ENCODE data around the gene C11orf86. TPM values are rescaled to one million over a fixed set of nuclear protein-coding genes. Genes with fewer than 3 reads are reported as not detected.
A peak's percentile ranks its signal among the peaks of the same experiment; 100 is the strongest.

C11orf86 gene
- total RNA-seq, 1 experiment from 2014 or later: 0.68 TPM

DNA sequence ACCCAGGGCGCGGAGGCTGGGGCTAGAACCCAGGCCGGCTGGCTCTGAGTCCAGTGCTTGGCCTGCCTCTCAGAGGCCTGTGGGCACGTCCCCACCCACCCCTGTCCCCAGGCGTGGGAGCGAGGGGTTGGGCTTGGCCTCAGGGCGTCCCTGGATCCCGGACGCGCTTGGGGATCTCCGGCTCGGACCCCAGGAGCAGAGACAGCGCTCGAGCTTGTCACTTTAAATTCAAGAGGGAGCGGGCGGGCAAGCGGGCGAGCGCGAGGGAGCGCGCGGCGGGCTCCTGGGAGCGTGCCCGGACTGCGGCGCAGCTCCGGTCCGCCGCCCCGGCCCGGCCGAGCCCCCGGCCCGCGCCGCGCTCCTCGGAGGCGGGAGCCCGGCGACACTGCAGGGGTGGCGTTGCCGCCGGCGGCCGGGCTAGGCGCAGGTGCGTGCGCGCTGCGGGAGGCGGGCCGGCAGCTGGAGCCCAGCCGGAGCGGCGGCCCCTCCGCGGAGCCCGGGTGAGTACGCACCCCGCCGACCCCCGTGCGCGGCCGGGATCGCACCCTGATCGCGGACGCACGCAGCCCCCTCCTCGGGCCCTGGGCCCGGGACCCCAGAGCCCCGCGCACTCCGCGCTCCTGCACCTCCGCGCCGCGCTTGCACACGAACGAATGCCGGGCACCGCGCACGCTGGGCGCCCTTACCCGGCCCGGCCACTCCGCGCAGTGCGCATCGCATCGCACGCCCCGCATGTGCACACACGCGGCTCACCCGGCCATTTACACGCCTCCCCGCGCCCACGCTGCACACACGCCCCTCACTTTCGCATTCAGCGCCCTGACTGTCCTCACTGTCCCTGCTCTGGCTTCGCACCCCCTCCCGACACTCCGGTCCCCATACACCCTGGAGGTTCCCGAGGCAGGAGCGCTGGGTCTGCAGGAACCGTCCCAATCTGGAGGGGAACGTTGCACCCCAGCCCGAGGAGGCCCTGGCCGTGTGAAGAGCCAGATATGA is 48.2 kb downstream of the C11orf86 start, which contains the start of gene SYT12:
TSS of gene SYT12 (plus strand) at position 174 of the 996 bp plus-strand sequence. CDS start 7,011 bp downstream, outside the sequence.
- no peak within 1 kb of the TSS for H3K27ac Mint-ChIP-seq
- peak within 1 kb of the TSS; percentile 79 for H3K4me3 Mint-ChIP-seq

DNA sequence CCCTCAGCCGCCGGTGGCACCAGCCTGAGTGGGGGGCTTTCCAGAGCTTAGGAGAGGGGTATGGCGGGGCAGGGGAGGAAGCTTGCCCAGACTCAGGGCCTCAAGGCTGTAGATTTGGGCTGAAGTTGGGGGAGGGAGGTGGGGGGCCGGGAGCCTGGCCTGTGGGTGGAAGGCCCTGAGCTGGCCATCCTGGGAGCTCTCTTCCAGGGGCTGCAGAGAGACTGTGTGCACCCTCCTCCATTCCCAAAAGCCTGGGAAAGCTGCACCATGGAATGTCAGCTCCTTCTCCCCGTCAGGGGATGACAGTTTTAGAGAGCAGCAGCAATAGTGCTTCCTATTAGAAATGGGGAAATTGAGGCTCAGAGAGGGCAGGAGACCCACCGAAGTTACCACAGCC is 48.9 kb downstream of the C11orf86 start:
- H3K36me3 Mint-ChIP-seq: no peaks in the 10 kb centered on the region; the same call in 1 of the 2 replicates
- H3K27ac Mint-ChIP-seq: no peak overlapping the region
- H3K9me3 Mint-ChIP-seq: no peaks in the 10 kb centered on the region
- H3K4me1 Mint-ChIP-seq: peaks cover 25% of the 10 kb centered on the region
- peak overlapping the region; percentile 79 for H3K4me3 Mint-ChIP-seq
- DNase-seq (ENCODE audit: low spot score) (no peak), ATAC-seq (no peak)
- POLR2A ChIA-PET: interaction anchor here (0.7 to 0.8 kb wide), 2 partner anchors 37 to 168 kb away, joined by 3 to 4 read pairs; no protein-coding TSS in a partner anchor
- CTCF ChIA-PET: interaction anchor here (0.9 to 4.2 kb wide), 11 partner anchors 9 to 190 kb away, joined by 3 to 22 read pairs (median 4); no protein-coding TSS in a partner anchor
- H3K27me3 Mint-ChIP-seq (ENCODE audit: low read depth): peaks cover 41% of the 10 kb centered on the region
- TF ChIP-seq NR1H2 (CRISPR knock-in tag; IDR thresholded peaks at IDR 0.05) (no peak), SMAD3 (CRISPR knock-in tag; IDR thresholded peaks at IDR 0.05; ENCODE audit: borderline replicate concordance) (no peak), ETV6 (CRISPR knock-in tag; IDR thresholded peaks at IDR 0.05) (no peak), IRF2 (CRISPR knock-in tag; IDR thresholded peaks at IDR 0.05; ENCODE audit: borderline replicate concordance, low read depth) (no peak), JUN (CRISPR knock-in tag; IDR thresholded peaks at IDR 0.05) (no peak), ZNF671 (CRISPR knock-in tag; IDR thresholded peaks at IDR 0.05) (no peak), ESRRA (CRISPR knock-in tag; IDR thresholded peaks at IDR 0.05; ENCODE audit: borderline replicate concordance) (no peak), TEAD1 (CRISPR knock-in tag; IDR thresholded peaks at IDR 0.05) (no peak)
- TF ChIP-seq, protein P1, sequence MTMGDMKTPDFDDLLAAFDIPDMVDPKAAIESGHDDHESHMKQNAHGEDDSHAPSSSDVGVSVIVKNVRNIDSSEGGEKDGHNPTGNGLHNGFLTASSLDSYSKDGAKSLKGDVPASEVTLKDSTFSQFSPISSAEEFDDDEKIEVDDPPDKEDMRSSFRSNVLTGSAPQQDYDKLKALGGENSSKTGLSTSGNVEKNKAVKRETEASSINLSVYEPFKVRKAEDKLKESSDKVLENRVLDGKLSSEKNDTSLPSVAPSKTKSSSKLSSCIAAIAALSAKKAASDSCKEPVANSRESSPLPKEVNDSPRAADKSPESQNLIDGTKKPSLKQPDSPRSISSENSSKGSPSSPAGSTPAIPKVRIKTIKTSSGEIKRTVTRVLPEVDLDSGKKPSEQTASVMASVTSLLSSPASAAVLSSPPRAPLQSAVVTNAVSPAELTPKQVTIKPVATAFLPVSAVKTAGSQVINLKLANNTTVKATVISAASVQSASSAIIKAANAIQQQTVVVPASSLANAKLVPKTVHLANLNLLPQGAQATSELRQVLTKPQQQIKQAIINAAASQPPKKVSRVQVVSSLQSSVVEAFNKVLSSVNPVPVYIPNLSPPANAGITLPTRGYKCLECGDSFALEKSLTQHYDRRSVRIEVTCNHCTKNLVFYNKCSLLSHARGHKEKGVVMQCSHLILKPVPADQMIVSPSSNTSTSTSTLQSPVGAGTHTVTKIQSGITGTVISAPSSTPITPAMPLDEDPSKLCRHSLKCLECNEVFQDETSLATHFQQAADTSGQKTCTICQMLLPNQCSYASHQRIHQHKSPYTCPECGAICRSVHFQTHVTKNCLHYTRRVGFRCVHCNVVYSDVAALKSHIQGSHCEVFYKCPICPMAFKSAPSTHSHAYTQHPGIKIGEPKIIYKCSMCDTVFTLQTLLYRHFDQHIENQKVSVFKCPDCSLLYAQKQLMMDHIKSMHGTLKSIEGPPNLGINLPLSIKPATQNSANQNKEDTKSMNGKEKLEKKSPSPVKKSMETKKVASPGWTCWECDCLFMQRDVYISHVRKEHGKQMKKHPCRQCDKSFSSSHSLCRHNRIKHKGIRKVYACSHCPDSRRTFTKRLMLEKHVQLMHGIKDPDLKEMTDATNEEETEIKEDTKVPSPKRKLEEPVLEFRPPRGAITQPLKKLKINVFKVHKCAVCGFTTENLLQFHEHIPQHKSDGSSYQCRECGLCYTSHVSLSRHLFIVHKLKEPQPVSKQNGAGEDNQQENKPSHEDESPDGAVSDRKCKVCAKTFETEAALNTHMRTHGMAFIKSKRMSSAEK (CRISPR knock-in tag; IDR thresholded peaks at IDR 0.05; ENCODE audit: borderline replicate concordance): no peak
- TF ChIP-seq, protein P2, sequence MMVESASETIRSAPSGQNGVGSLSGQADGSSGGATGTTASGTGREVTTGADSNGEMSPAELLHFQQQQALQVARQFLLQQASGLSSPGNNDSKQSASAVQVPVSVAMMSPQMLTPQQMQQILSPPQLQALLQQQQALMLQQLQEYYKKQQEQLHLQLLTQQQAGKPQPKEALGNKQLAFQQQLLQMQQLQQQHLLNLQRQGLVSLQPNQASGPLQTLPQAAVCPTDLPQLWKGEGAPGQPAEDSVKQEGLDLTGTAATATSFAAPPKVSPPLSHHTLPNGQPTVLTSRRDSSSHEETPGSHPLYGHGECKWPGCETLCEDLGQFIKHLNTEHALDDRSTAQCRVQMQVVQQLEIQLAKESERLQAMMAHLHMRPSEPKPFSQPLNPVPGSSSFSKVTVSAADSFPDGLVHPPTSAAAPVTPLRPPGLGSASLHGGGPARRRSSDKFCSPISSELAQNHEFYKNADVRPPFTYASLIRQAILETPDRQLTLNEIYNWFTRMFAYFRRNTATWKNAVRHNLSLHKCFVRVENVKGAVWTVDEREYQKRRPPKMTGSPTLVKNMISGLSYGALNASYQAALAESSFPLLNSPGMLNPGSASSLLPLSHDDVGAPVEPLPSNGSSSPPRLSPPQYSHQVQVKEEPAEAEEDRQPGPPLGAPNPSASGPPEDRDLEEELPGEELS (CRISPR knock-in tag; IDR thresholded peaks at IDR 0.05): no peak
- TF ChIP-seq, protein P3, sequence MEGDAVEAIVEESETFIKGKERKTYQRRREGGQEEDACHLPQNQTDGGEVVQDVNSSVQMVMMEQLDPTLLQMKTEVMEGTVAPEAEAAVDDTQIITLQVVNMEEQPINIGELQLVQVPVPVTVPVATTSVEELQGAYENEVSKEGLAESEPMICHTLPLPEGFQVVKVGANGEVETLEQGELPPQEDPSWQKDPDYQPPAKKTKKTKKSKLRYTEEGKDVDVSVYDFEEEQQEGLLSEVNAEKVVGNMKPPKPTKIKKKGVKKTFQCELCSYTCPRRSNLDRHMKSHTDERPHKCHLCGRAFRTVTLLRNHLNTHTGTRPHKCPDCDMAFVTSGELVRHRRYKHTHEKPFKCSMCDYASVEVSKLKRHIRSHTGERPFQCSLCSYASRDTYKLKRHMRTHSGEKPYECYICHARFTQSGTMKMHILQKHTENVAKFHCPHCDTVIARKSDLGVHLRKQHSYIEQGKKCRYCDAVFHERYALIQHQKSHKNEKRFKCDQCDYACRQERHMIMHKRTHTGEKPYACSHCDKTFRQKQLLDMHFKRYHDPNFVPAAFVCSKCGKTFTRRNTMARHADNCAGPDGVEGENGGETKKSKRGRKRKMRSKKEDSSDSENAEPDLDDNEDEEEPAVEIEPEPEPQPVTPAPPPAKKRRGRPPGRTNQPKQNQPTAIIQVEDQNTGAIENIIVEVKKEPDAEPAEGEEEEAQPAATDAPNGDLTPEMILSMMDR (IDR thresholded peaks at IDR 0.05): no peak

More for the DNA sequence above, 48.2 kb downstream of the C11orf86 start, which contains the start of gene SYT12:
- no peaks in the 10 kb centered on the region; the same call in 1 of the 2 replicates for H3K36me3 Mint-ChIP-seq
- no peaks in the 10 kb centered on the region for H3K9me3 Mint-ChIP-seq
- peaks cover 41% of the 10 kb centered on the region for H3K27me3 Mint-ChIP-seq (ENCODE audit: low read depth)
- ChIA-PET POLR2A (interaction anchor here (0.7 to 0.8 kb wide), 3 partner anchors 17 to 167 kb away, joined by 3 to 6 read pairs (median 4); no protein-coding TSS in a partner anchor), CTCF (interaction anchor here (0.7 to 4.2 kb wide), 21 partner anchors 8 to 637 kb away, joined by 3 to 26 read pairs (median 4); partner anchors contain the start of gene PC)
- TF ChIP-seq ZBTB21 (CRISPR knock-in tag; IDR thresholded peaks at IDR 0.05; ENCODE audit: borderline replicate concordance): peak; percentile 19; the same call in 1 of the 2 replicates
- 0 out of 2 replicates have a peak, but pooled peaks have one; percentile 20 for TF ChIP-seq JUN (CRISPR knock-in tag; IDR thresholded peaks at IDR 0.05)
- TF ChIP-seq, protein P4, sequence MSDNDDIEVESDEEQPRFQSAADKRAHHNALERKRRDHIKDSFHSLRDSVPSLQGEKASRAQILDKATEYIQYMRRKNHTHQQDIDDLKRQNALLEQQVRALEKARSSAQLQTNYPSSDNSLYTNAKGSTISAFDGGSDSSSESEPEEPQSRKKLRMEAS (CRISPR knock-in tag; IDR thresholded peaks at IDR 0.05): peak; percentile 51; the same call in 1 of the 2 replicates
- TF ChIP-seq ZNF232 (CRISPR knock-in tag; IDR thresholded peaks at IDR 0.05): no peak
- TF ChIP-seq, protein P5, sequence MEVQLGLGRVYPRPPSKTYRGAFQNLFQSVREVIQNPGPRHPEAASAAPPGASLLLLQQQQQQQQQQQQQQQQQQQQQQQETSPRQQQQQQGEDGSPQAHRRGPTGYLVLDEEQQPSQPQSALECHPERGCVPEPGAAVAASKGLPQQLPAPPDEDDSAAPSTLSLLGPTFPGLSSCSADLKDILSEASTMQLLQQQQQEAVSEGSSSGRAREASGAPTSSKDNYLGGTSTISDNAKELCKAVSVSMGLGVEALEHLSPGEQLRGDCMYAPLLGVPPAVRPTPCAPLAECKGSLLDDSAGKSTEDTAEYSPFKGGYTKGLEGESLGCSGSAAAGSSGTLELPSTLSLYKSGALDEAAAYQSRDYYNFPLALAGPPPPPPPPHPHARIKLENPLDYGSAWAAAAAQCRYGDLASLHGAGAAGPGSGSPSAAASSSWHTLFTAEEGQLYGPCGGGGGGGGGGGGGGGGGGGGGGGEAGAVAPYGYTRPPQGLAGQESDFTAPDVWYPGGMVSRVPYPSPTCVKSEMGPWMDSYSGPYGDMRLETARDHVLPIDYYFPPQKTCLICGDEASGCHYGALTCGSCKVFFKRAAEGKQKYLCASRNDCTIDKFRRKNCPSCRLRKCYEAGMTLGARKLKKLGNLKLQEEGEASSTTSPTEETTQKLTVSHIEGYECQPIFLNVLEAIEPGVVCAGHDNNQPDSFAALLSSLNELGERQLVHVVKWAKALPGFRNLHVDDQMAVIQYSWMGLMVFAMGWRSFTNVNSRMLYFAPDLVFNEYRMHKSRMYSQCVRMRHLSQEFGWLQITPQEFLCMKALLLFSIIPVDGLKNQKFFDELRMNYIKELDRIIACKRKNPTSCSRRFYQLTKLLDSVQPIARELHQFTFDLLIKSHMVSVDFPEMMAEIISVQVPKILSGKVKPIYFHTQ (CRISPR knock-in tag; IDR thresholded peaks at IDR 0.05): no peak
- 0 out of 2 replicates have a peak, but pooled peaks have one; percentile 16 for TF ChIP-seq ESRRA (CRISPR knock-in tag; IDR thresholded peaks at IDR 0.05; ENCODE audit: borderline replicate concordance)
- TF ChIP-seq, protein P6, sequence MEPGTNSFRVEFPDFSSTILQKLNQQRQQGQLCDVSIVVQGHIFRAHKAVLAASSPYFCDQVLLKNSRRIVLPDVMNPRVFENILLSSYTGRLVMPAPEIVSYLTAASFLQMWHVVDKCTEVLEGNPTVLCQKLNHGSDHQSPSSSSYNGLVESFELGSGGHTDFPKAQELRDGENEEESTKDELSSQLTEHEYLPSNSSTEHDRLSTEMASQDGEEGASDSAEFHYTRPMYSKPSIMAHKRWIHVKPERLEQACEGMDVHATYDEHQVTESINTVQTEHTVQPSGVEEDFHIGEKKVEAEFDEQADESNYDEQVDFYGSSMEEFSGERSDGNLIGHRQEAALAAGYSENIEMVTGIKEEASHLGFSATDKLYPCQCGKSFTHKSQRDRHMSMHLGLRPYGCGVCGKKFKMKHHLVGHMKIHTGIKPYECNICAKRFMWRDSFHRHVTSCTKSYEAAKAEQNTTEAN (CRISPR knock-in tag; IDR thresholded peaks at IDR 0.05): 0 out of 2 replicates have a peak, but pooled peaks have one; percentile 51
- peak; percentile 27; the same call in 1 of the 2 replicates for TF ChIP-seq FOXP1 (CRISPR knock-in tag; IDR thresholded peaks at IDR 0.05; ENCODE audit: borderline replicate concordance)
- DNase-seq (ENCODE audit: low spot score) (peak; percentile 48), ATAC-seq (peak; percentile 41)
- H3K4me1 Mint-ChIP-seq: peaks cover 20% of the 10 kb centered on the region
